Endothelial cell of umbilical vein (primary cell): ENCODE results near the gene ZNF888.

Experiments
- EZH2 ChIP-seq: IDR thresholded peaks from 2 replicates; pipeline ENCODE4 v1.6.1; 2012; ENCODE audit warnings: borderline replicate concordance, low read depth, mild to moderate bottlenecking, moderate library complexity, low read length, inconsistent platforms; ENCODE audit not compliant: severe bottlenecking
- MYC ChIP-seq: IDR thresholded peaks from one replicate; pipeline ENCODE4 v1.6.1; 2011; ENCODE audit warnings: mild to moderate bottlenecking, low read depth, low read length
- TF ChIP-seq, protein P1 (sequence below), 2 donors: IDR thresholded peaks; 1 replicate in 1 of 2; 2 replicates in 1 of 2; pipeline ENCODE4 v1.5.1; 2011; ENCODE audit warnings: low read length in 2 of 2, mild to moderate bottlenecking in 2 of 2, moderate library complexity in 2 of 2, control low read depth in 1 of 2, inconsistent platforms in 1 of 2, low read depth in 1 of 2; ENCODE audit not compliant: insufficient read depth in 1 of 2; ENCODE audit errors: extremely low read depth in 1 of 2

DNA sequence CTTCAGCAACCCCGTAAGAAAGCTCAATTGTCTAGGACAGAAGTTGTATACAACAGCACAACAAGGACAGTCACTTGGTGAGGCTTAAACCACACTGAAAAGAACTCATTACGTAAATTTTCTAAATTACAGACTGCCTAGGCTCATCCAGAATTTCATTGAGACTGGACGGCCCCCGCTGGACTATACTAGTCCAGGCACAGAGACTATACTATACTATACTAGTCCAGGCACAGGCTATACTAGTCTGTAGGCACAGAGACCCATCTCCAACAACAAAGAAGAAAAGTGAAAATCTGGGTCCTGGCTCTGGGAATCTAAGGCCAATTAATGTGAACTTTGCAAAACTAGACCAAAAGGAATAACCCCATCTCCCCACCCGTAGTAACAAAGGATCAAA is 38.8 kb upstream of the ZNF888 start:
- TF ChIP-seq, protein P1, sequence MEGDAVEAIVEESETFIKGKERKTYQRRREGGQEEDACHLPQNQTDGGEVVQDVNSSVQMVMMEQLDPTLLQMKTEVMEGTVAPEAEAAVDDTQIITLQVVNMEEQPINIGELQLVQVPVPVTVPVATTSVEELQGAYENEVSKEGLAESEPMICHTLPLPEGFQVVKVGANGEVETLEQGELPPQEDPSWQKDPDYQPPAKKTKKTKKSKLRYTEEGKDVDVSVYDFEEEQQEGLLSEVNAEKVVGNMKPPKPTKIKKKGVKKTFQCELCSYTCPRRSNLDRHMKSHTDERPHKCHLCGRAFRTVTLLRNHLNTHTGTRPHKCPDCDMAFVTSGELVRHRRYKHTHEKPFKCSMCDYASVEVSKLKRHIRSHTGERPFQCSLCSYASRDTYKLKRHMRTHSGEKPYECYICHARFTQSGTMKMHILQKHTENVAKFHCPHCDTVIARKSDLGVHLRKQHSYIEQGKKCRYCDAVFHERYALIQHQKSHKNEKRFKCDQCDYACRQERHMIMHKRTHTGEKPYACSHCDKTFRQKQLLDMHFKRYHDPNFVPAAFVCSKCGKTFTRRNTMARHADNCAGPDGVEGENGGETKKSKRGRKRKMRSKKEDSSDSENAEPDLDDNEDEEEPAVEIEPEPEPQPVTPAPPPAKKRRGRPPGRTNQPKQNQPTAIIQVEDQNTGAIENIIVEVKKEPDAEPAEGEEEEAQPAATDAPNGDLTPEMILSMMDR (IDR thresholded peaks at IDR 0.05; ENCODE audit: extremely low read depth in 1 of 2, insufficient read depth in 1 of 2, low read depth in 1 of 2, low read length in 2 of 2): no peak
- TF ChIP-seq MYC (no peak), EZH2 (no peak)
